ENCODE data around the gene NAB1.
A peak's percentile ranks its signal among the peaks of the same experiment; 100 is the strongest.

NAB1 gene

DNA sequence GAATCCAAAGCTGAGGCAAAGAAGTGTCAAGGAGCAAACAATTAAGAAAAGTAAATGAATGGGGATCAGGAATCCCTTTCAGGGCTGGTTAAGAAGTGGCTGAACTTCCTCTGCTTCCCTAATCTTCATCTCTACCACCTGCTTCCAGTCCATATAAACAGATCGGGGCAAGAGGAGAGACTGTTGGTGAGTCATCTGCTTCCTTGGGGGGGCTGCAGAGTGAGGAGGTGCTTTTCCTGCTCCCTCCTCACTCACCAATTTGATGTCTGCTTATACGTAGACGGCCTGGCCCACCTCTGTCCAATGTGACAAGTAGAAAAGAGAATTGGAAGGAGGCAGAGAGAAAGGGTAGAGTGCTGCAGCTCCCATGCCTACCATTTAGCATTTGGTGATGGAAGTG lies 68.4 kb downstream of the NAB1 start:
- no peak for DNase-seq

DNA sequence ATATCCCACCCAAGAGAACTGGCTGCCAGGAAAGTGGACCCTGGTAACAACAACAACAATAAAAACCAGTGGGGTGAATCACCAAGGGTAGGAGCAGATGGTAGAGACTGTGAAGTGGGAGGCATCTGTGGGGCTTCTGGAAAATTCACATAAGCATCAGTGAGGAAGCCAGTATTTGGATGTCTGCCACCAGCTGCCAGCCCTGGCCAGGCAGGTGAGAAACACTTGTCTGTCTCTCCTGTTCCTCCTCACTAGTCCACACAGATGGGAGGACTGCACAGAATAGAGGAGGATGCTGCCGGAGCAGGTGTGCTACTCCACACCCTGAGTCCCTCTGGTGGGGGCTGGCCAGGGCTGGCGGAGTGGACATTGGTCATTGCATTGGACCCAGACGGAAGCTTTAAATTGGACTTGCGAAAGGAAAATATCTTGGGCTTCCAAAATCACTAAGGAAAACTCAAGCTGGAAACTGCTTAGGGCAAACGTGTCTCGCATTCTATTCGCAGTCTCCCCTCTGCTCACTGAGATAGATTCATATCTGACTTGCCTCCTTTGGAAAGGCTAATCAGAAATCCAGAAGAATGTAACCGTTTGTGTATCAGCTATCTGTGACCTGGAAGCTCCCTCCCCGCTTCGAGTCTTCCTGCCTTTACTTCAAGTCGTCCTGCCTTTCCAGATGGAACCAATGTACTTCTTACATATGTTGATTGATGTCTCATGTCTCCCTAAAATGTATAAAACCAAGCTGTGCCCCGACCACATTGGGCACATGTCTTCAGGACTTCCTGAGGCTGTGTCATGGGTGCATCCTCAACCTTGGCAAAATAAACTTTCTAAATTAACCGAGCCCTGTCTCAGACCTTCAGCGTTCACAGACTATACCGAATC lies 69.1 kb downstream of the NAB1 start:
- no peak for DNase-seq

DNA sequence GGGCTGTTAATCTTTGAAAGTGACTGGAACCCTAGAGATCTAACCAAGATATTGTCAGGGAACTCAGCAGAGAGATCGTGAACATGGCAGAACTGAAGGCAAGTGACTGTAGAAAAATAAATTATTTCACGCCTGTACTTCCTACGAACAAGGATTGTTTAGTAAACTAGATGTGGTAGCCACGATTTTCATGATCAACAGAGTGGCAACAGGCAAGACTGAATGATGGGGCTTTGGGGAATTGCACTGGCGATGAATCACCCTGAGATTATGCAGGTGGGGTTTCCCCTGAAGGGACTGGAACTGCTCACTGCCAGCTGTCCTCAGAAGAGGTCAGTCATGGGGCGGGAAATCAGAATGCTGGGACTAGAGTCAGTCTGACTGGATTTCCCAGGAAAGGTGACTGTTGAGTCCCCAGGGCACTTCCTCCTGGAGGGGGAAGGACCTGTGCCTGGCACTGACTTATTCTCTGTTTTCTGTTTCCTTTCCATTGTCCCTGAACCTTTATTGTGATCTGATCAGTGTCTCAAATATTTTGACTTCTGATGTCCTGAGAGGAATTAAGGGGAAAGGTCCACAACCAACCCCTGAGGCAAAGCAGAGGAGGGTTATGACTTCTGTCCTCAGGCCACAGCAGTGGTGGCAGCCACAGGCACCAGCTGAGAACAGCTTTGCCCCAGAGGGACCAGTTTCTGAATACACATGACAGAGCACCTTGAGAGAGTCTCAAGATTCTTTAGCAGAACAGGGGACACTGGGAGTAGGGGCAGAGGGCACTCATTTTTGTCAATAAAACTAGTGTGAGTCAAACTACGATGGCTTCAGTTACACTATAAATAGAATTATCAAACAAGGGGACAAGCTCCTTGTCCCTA lies 70.0 kb downstream of the NAB1 start:
- peak; percentile 67 to 88 for DNase-seq

DNA sequence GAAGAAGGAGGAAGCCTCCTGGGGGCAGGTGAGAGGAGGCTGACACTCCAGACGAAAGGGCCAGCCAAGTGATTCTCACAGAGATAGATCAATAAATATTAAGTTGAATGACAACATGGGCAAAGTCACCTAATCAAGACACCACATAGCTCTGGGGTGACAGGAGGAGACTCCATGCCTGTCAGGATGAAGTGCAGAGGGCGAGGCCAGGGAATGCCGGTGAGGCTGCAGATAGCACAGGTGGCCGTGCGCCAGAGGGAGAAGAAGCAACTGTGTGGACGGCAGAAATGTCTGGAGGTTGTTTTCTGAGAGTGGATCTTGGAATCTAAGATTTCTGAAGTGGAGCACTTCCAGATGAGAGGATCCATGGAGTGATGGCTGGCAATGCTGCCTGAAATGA lies 71.4 kb downstream of the NAB1 start:
- no peak for DNase-seq

DNA sequence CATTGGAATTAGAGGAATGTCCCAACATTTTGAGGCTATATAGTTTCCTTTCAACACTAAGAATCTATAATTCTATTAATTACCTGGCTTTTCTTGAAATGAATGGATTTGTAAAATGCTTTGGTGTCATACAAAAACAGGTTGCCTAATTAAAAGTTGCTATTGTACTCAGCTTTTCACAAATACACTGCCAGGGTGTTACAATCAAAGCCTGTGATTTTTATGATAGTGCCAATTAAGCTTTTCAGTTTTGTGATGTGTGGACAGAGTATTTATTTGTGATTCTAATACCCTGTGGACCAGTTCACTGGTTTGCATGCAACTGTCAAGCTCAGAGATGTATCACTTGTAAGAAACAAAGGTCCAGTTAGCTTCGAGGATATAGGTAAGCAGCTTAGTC lies 71.8 kb downstream of the NAB1 start:
- no peak for DNase-seq

DNA sequence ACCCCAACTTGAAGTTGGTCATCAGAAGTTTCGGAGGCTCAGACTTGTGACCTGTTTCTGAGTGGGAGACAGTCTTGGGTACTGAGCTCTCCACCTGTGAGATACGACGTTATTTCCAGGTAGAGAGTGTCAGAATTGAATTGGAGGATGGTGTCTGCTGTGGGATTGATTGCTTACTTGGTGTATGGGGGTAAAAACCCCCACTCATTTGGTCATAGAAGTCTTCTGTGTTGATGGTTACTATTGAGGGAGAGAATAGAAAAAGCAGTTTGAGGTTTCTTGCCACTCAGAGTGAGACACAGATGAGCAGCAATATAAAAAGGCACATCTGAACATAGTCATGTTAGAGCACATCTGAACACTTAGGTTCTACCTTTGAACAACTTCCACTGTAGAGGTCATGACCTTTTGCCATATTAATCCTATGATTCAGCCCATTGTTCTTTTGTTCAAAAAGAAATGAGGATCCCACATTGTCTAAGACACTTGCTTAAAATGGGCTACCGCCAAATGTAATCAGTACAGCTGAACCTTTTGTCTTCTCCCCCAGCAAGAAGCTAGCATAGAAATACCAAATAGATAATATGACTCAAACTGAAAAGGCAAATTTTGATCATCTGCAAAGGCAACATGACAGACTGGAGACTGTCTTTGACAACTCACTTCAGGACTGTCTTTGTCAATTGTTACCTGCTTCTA lies 73.3 kb downstream of the NAB1 start:
- no peak for DNase-seq

DNA sequence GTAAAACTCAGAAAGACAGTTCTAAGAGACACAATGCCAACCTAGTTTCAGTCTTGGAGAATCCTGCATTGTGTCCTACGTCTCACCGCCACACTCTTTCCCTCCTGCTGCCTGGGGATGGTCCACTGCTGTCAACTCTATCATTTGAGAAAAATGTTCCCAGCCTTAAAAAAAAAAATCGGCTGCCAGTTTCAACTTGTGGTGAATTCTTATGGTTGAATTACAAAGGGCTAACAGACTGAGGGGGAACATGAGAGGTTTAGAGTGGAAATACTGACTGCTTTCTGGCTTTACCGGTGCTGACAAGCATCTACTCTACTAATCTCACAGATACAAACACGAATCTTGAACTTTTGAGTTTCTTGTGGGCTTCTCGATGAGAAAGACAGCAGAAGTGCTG lies 74.0 kb downstream of the NAB1 start:
- no peak for DNase-seq

DNA sequence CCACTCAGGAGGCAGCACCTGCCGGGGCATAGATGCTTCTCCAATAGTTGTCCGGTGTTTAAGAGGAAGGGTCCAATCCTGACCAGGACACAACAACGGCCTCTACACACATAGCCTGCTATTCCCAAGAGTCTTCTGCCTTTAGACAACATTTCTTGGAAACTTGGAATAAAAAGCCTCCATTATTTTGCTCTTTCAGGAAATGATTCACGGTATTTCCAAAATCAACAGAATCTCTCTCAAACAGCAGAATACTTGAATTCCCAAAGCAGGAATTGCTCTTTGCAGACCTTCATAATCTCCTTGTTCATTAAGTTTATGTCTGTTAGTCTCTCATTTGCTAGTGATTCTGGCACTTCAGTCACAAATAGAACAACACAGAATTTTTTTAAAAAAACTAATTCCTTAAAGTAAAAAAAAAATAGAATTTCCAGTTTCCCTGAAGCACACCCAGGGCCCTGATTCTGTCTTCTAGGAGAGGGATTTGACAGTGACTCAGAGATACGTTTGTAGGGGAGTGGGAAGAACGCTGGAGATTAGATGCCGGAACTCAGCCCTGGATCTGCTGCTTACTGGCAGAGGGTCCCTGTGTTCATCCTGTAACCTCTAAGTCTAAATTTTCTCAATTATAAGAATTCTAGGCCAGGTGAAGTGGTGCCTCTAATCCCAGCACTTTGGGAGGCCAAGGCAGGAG lies 74.7 kb downstream of the NAB1 start:
- DNase-seq = no peak

DNA sequence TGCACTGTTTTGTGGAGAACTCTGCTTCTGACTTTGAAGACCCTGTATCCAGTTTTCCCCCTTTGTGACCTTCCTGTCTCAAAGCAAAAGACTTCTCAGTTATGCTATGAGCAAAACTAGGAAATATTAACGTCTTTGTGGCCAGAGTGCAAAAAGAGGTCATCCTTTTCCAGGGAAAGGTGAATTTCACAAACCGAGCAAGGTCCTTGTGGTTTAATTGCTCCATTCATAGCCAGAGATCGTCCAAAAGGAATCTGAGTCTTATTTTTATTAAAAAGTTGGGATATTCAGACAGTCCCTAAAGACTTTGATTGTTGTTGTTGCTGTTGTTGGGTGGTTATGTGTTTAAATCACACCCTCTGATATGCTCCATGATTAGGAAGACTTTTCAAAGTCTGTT lies 77.4 kb downstream of the NAB1 start:
- DNase-seq = no peak

DNA sequence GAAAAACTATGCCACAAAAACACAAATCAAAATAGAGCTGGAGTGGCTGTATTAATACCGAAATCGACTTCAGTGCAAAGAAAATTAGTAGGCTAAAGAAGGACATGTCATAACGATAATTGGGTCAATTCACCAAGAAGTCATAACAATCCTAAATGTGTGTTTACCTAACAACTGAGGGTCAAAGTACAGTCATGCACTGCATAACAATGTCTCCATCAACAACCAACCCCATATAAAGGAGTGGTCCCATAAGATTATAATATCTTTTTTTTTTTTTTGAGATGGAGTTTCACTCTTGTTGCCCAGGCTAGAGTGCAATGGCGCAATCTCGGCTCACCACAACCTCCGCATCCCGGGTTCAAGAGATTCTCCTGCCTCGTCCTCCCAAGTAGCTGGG lies 87.5 kb downstream of the NAB1 start:
- no peak for DNase-seq

DNA sequence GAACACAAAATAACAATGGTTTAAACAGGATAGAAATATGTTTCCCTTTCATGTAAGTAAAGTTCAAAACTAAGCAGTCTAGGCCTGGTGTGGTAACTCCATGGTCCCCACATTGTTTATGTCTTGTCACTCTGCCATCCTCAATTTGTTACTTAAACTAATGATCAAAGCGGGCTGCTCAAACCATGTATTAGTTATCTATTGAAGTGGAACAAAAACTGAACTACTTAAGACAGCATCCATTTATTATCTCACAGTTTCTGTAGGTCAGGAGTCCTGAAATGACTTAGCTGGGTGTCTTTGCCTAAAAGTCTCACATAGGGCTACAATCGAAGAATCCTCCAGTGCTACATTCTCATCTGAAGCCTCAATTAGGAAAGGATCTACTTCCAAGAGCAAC lies 91.6 kb downstream of the NAB1 start:
- DNase-seq = no peak

All from SW 1271 (cell line).